HPDE6-E6E7 (cell line): ENCODE results near the gene CCDC6.
A peak's percentile ranks its signal among the peaks of the same experiment; 100 is the strongest.
"Not testable (repeated sequence)": the region's sequence is repeated elsewhere in the genome, so short reads cannot be mapped to it uniquely, and the experiment has no call there.

Source experiments
- DNase-seq: peaks from one replicate; pipeline ENCODE4 v3.0.0; 2011; ENCODE audit warnings: missing footprints; ENCODE audit errors: extremely low spot score

CCDC6 gene

DNA sequence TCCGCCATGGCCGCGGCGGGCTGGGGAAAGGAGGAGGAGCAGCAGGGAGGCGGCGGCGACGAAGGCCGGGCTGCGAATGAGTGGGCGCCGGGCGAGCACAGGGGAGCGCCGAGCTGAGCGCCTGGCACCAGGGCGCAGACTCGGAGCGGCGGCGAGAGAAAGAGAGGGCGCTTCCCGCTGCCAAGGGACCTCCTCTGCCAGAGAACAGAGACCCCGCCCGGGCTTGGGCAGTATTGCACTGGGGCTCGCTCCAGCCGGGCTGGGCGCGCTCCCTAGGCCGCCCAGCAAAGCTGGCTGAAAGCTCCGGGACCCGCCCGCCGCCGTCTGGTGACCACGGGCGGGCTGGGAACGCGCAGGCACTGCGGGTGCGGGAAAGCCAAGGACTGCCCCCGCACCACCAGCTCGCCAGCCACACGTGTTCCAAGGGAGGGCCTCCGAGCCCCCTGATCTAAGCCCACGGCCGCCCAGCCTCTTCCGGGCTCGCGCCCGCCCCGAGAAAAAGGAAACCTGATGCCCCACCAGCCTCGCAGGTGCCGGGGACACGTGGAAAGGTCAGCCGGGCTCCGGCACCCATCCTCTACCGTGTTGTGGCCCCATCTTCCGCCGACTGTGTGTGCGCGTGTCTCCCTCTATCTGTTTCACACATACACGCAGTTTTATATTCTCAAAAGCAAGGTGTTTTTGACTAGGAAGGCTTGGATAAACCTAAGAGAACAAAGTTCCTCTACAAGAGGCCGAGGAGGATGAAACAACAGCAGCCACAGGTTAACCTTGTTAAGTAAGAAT is at the start of gene CCDC6:
CCDC6 (minus strand) TSS at position 140 of the 786 bp plus-strand sequence; CDS start at position 8, 132 bp downstream.
- peak; percentile 72 for DNase-seq

DNA sequence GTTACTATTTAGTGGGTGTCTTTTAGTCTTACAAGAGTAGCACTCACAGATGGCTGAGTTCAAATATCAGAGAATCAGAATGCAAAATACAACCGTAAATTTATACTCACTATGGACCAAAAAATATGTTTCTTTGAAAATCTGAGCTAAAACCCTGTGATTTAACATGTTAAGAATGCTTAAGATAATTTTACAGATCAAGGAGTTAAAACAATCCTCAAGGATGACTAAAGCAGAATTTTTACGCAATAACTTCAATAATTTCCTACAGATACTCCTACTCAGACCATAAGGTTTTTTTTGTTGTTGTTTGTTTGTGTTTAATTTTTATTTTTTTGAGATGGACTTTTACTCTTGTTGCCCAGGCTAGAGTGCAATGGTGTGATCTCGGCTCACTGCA is 47.9 kb upstream of the CCDC6 start:
- DNase-seq: no peak

- DNase-seq: not testable (repeated sequence)
Measured at GRCh38 chr10:59953711-59954110, 47.4 kb upstream of the CCDC6 start.

DNA sequence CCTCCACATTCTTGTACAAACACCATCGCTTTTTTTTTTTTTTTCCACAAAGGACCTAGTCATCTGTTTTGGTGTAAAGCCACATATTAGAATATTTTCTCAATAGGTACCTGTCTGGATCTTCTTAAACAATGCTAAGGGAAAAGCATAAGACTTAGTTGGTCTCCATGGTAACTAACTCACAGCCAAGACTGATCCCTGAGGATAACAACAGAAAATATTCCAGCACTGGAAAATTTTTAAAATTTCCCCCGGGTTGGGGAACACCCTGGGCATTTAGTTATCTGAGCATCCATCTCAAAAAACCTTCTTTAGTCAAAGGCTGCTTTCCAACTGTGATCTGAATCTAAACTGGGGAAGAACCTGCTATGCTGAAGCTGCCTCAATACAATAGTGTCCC is 43.7 kb upstream of the CCDC6 start:
- no peak for DNase-seq

DNA sequence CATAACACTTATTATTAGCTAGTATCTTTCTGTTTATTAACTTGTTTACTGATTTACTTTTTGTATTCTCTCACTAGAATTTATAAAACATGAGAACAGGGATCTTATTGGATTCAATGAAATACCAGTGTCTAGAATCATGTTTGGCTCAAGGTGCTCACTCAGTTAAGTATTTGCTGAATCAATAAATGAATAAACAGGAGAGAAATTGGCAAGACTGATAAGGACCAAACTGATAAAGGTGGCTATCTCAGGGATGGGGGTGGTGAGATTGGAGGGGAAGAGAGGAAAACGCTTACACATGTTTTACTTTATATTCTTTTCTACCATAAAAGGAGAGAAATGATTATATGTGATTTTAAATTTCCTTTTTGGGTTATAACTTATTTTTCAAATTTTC is 43.3 kb upstream of the CCDC6 start:
- DNase-seq: no peak

GRCh38 chr10:59945991-59946390 is 39.6 kb upstream of the CCDC6 start:
- DNase-seq: no peak

GRCh38 chr10:59945590-59945989 is 39.2 kb upstream of the CCDC6 start:
- no peak for DNase-seq

GRCh38 chr10:59944339-59944935 is 38.1 kb upstream of the CCDC6 start:
- DNase-seq: no peak

DNA sequence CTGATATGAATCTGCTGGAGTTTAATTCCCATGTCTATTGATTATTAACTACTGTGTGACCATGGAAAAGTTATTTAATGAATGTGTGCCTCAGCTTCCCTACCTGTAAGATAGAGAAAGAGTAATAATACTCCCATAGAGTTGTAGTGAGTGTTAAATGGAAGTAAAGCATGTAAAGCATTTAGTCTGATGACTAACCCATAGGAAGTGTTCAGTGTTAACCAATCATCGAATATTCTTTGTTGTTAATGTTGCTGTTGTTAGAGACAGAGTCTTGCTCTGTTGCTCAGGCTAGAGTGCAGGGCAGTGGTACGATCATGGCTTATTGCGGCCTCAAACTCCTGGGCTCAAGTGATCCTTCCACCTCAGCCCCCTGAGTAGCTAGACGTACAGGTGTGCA is 36.2 kb upstream of the CCDC6 start:
- no peak for DNase-seq

DNA sequence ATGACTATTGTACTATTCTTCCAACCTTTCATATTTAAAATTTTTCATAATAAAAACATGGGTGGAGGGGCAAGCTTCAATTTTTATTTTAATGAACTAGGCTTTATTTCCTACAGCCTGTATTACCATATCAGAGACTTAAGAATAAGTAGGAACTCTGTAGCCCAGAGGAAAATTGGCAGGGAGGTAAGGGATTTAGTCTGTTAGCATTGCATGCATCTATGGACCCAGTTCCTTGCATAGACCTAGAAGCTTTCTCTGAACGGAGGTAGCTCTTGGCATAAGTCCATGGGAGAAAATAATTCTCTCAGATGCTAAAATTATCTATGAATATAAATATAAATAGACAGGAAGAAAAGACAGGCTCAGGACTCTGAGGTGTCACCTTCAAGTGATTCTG is 31.4 kb upstream of the CCDC6 start:
- DNase-seq: no peak

DNA sequence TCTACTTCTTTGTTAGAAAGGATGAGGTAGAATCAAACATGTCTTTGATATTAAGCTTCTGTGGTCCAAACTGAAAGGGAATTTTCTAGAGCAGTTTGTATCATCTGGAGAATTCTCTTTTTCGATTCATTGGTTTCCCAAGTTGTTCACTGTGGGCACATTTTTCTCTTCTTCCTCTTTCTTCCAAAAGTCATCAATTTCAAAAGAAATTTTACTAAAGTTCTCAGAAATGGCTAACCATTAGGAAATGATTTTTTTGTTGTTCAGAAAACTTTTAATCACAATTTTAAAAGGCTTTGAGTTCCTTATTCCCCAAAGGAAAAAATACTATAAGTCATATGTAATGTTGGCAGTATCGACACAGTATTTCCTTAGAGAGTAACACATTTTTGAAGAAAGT is 28.3 kb upstream of the CCDC6 start:
- DNase-seq: no peak

DNA sequence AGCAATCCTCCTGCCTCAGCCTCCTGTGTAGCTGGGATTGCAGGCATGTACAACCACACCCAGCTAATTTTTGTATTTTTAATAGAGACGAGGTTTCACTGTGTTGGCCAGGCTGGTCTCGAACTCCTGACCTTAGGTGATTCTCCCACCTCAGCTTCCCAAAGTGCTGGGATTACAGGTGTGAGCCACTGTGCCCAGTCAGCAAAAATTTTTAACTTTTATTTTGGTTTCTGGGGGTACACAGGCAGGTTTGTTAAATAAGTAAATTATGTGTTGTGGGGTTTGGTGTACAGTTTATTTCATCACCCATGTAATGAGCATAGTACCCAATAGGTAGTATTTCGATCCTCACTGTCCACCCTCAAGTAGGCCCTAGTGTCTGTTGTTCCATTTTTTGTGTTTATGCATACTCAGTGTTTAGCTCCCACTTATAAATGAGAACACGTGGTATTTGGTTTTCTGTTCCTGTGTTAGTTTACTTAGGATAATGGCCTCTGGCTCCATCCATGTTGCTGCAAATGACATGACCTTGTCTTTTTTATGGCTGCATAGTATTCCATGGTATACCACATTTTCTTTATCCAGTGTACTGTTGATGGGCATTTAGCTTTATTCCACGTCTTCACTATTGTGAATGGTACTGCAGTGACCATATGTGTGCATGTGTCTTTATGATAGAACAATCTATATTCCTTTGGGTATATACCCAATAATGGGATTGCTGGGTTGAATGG is 24.6 kb upstream of the CCDC6 start:
- DNase-seq: not testable (repeated sequence)

DNA sequence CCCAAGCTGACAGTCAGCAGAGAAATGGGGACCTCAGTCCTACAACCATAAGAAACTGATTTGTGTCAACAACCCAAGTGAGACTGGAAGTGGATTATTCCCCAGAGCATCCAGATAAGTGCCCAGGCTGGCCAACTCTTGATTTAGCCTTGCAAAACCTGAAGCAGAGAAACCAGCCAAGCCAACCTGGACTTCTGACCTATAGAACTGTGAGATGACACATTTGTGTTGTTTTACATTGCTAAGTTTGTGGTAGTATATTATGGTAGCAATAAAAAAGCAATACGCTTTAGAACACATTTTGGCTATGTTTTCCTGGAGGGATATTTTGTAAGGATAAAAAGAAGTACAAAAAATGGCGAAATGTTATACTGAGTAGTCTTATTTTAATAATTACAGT is 19.7 kb upstream of the CCDC6 start:
- no peak for DNase-seq

- no peak for DNase-seq
Measured at GRCh38 chr10:59922907-59923306, 16.6 kb upstream of the CCDC6 start.

- DNase-seq: no peak
Measured at GRCh38 chr10:59917922-59918321, 11.6 kb upstream of the CCDC6 start.

DNA sequence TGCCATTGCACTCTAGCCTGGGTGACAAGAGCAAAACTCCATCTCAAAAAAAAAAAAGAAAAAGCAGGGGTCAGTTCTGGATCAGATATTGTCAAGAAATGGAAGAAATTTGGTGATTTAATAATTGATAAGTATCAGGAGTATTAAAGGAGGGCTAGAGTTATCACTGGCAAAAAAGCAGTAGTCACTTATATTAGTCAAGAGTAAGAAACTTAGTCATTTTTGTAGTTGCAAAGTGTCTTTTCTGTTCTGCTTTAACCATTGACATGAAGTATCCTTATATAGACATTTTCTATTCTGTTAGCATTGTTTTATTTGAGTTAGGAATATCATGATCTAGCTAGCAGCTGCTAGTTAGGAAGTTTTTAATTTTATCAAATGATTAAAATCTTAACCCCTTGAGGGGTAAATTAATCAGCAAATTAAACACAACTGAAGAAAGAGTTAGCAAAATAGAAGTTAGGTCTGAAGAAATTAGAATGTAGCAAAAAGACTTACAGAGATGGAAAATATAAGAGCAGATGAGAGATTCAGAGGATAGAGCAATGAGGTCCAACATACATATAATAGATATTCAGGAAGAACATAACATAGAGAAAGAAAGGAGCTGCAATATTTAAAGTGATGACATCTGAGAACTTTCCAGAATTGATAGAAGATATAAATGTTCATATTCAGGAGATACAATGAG is 7.3 kb upstream of the CCDC6 start:
- no peak for DNase-seq

DNA sequence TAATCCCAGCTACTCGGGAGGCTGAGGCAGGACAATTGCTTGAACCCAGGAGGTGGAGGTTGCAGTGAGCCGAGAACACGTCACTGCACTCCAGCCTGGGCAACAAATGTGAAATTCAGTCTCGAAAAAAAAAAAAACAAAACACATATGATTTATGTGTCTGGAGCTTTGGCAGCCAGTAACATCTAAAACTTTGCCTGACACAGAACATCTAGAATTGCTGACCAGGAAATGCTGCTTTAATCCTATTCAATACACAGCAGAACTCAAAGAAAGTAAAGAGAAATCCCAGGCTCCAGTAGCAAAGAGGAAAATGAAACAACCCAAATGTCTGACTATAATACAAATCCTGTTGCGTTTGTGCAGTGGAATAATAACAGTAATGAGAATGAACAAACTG is 4.5 kb upstream of the CCDC6 start:
- no peak for DNase-seq

DNA sequence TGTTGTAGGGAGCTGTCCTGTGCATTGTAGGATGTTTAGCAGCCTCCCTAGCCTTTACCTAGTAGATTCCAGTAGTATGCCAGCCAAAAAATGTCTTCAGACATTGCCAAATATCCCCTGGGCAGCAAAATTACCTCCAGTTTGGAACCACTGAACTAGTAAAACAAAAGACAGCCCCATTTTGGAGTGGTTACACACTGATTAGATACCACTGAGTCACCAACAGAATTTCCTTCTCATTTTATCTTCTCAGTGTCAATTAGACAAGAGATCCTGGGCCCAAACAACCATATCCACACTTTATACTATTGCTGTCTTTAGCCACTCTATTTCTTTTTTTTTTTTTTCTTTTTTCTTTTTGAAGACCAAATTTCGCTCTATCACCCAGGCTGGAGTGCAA is 3.5 kb upstream of the CCDC6 start:
- DNase-seq: no peak

- DNase-seq: no peak
Measured at GRCh38 chr10:59908808-59909143, 2.4 kb upstream of the CCDC6 start.

DNA sequence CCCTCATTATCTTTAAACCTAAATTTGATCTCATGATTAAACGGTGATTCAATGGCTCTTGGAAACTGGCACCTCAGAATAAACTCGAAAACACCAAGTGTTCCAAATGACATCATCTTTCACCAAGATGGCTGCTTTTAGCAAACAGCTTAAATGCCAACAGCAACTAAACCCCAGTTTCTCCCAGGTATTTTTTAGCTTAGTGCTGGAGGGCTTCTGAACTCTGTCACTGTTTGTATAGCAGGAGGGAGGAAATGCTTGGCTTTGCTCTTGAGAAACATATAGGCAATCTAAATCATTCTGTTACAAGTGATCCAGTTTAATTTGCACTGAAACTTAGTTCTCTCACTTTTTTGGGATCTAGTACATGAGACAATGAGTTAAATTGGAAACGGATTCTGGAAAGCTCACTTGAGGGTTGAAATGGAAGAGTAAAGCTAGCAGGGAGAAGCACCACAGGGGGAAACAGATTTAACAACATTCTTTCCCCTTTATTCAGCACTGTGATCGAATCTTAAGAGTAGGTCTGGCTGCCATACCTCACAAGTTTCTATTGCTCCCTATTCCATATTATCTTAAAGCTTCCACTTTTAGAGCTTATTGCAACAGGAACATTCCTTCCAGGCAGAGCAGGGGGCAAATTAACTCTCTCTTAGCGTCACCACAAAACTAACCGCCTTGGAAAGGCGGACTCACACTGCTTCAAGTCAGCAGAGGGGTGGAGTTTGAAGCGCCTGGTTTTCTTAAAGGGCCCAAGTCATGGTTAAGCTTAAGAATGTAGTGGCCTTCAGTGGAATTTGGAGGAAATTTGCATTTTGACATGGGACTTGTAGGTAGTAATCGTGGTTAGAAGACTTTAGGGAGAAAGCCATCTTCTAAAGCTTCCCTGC is 1.8 kb upstream of the CCDC6 start:
- DNase-seq: peak; percentile 33

DNA sequence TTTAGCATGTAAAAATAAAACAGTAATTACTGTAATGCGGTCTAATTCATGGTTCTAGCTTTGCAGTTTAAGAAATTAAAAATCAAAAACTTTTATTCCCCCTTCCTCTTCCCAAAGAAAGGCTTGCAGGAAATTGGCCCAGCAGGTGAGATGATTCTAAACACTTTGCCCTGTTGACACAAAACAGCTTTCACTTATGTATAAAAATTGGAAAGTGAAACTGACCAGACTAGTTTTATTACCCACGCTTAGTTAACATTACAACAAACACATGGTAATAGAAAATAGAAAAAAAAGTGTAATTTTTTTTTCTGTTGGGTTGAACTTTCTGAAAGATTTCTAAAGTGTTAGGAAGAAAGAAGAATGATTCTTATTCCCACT is 1.2 kb upstream of the CCDC6 start:
- no peak for DNase-seq
